Colonic mucosa (tissue), 4 donors: ENCODE measurements around the gene ZNF385C. TPM values are rescaled to one million over a fixed set of nuclear protein-coding genes. Genes with fewer than 3 reads are reported as not detected.
"Not testable (repeated sequence)": the region's sequence is repeated elsewhere in the genome, so short reads cannot be mapped to it uniquely, and the experiment has no call there.

Experiments used
- DNase-seq: peaks from one replicate; pipeline ENCODE4 v3.0.0-alpha.2; 2020
- H3K27ac ChIP-seq: fragments of 200-600 bp; one replicate; pipeline ENCODE4 v1.8.0; 2021
- H3K27me3 ChIP-seq: fragments of 200-600 bp; one replicate; pipeline ENCODE4 v1.8.0; 2021
- H3K36me3 ChIP-seq: fragments of 200-600 bp; one replicate; pipeline ENCODE4 v1.8.0; 2021
- H3K4me1 ChIP-seq: fragments of 200-600 bp; one replicate; pipeline ENCODE4 v1.8.0; 2021; ENCODE audit warnings: mild to moderate bottlenecking
- H3K4me3 ChIP-seq: fragments of 200-600 bp; one replicate; pipeline ENCODE4 v1.8.0; 2021
- H3K9ac ChIP-seq, 2 donors: one replicate each; pipeline ENCODE4 v1.7.0; 2013; ENCODE audit warnings: control low read depth in 2 of 2, low read depth in 2 of 2, low read length in 2 of 2
- H3K9me3 ChIP-seq: fragments of 200-600 bp; one replicate; pipeline ENCODE4 v1.8.0; 2021
- CTCF ChIP-seq: fragments of 200-600 bp; IDR thresholded peaks from one replicate; pipeline ENCODE4 v1.8.0; 2022; ENCODE audit warnings: antibody characterized with exemption, mild to moderate bottlenecking
- intact Hi-C: fragments of 100-400 bp; cut with DNase I; formaldehyde crosslinking; loops from one replicate; pipeline ENCODE4 v1.14.1; 2022
- total RNA-seq, 2 donors: library from RNA; stranded (reverse); fragmentation: NEBNext Ultra II Directional in 1 of 2; extraction: Animal tissue kit (Norgen Biotek cat#: 25700) in 1 of 2; gene quantifications; one replicate each; pipeline ENCODE4 v1.2.1, GENCODE V29; 2021
- donor health status: healthy.
- donor health status: DM: no; HTN: no; CAD: no.
- donor health status: DM: no; HTN: no; CAD: no.

Gene ZNF385C
- total RNA-seq = under 1 TPM; 0.20 to 0.32 TPM

GRCh38 chr17:42097691-42098631 is at the start of gene ZNF385C:
TSS of gene ZNF385C (minus strand) at chr17:42098473. CDS start at chr17:42063056, 35,417 bp downstream.
- no peaks in the 10 kb centered on the region for H3K4me1 ChIP-seq
- H3K4me3 ChIP-seq = no peak within 1 kb of the TSS
- H3K9me3 ChIP-seq = no peaks in the 10 kb centered on the region
- no peak for DNase-seq
- intact Hi-C loops = no loop called here
- H3K36me3 ChIP-seq = no peaks in the 10 kb centered on the region
- no peak within 1 kb of the TSS for H3K9ac ChIP-seq
- no peak within 1 kb of the TSS for H3K27ac ChIP-seq
- H3K27me3 ChIP-seq = peaks cover 18% of the 10 kb centered on the region
- TF ChIP-seq CTCF = no peak

- peaks cover 7% of the 10 kb centered on the region for H3K4me1 ChIP-seq
- no peaks in the 10 kb centered on the region for H3K27me3 ChIP-seq
- no peak for TF ChIP-seq CTCF
- no peak overlapping the region for H3K9ac ChIP-seq
- H3K36me3 ChIP-seq = no peaks in the 10 kb centered on the region
- intact Hi-C loops = no loop called here
- no peak overlapping the region for H3K27ac ChIP-seq
- no peak overlapping the region for H3K4me3 ChIP-seq
- H3K9me3 ChIP-seq = no peaks in the 10 kb centered on the region
- no peak for DNase-seq
Measured at GRCh38 chr17:42146911-42147607, 48.8 kb upstream of the ZNF385C start.

GRCh38 chr17:42143138-42143537 is 44.9 kb upstream of the ZNF385C start:
- H3K27ac ChIP-seq, H3K9me3 ChIP-seq, DNase-seq, H3K27me3 ChIP-seq, intact Hi-C loops, H3K4me1 ChIP-seq, H3K36me3 ChIP-seq, H3K4me3 ChIP-seq, H3K9ac ChIP-seq: not testable (repeated sequence)

- H3K9me3 ChIP-seq = no peaks in the 10 kb centered on the region
- no peak for TF ChIP-seq CTCF
- intact Hi-C loops = no loop called here
- H3K9ac ChIP-seq = no peak overlapping the region
- H3K36me3 ChIP-seq = peaks cover 4% of the 10 kb centered on the region
- no peak for DNase-seq
- no peak overlapping the region for H3K4me3 ChIP-seq
- H3K4me1 ChIP-seq = peaks cover 5% of the 10 kb centered on the region
- no peak overlapping the region for H3K27ac ChIP-seq
- H3K27me3 ChIP-seq = no peaks in the 10 kb centered on the region
Measured at GRCh38 chr17:42142371-42142896, 44.2 kb upstream of the ZNF385C start.

- H3K4me1 ChIP-seq = peaks cover 15% of the 10 kb centered on the region
Measured at GRCh38 chr17:42141382-42141781, 43.1 kb upstream of the ZNF385C start.

GRCh38 chr17:42140690-42141089 is 42.4 kb upstream of the ZNF385C start:
- H3K9ac ChIP-seq, H3K27me3 ChIP-seq, intact Hi-C loops, H3K9me3 ChIP-seq, H3K4me3 ChIP-seq, H3K36me3 ChIP-seq, H3K27ac ChIP-seq, DNase-seq: not testable (repeated sequence)
- peaks cover 15% of the 10 kb centered on the region for H3K4me1 ChIP-seq

More at GRCh38 chr17:42141382-42141781, 43.1 kb upstream of the ZNF385C start:
- H3K27ac ChIP-seq = no peak overlapping the region
- no peak overlapping the region for H3K4me3 ChIP-seq
- H3K9ac ChIP-seq = no peak overlapping the region
- H3K9me3 ChIP-seq = no peaks in the 10 kb centered on the region
- no peak for DNase-seq
- no peak for TF ChIP-seq CTCF
- peaks cover 4% of the 10 kb centered on the region for H3K36me3 ChIP-seq
- intact Hi-C loops = no loop called here
- H3K27me3 ChIP-seq = no peaks in the 10 kb centered on the region
